ENCODE data around the gene PIGM.

The PIGM gene

GRCh38 chr1:160028426-160028825 lies 3.4 kb downstream of the PIGM start:
- H3K79me2 ChIP-seq (ENCODE audit: insufficient read depth, low read length), result no peaks in the 10 kb centered on the region
- no peak overlapping the region for H3K4me2 ChIP-seq (ENCODE audit: low read depth, low read length, poor library complexity, severe bottlenecking)
- H3K9me2 ChIP-seq (replicated peaks; ENCODE audit: insufficient read depth, low read length), result no peaks in the 10 kb centered on the region
- TF ChIP-seq CTCF (IDR thresholded peaks at IDR 0.05; ENCODE audit: insufficient read depth, low read length, poor library complexity, severe bottlenecking) (no peak), EZH2phosphoT487 (conservative IDR thresholded peaks at IDR 0.05; ENCODE audit: low read length) (no peak)
- no peak overlapping the region for H2AFZ ChIP-seq (ENCODE audit: low read depth, low read length, severe bottlenecking)
- no peaks in the 10 kb centered on the region for H3K36me3 ChIP-seq (ENCODE audit: low read length)
- 0 out of 2 replicates have a peak, but pooled peaks cover 3% of the 10 kb centered on the region for H3F3A ChIP-seq (ENCODE audit: insufficient read depth)
- H4K20me1 ChIP-seq (ENCODE audit: low read depth, low read length), result no peaks in the 10 kb centered on the region
- H3K27me3 ChIP-seq (ENCODE audit: low read length), result no peaks in the 10 kb centered on the region
- no peak overlapping the region for H3K27ac ChIP-seq (ENCODE audit: low read depth, low read length)
- H3K9me3 ChIP-seq (ENCODE audit: insufficient read depth, low read length), result no peaks in the 10 kb centered on the region
- no peak overlapping the region for H3K4me3 ChIP-seq (ENCODE audit: insufficient read depth, low read length, poor library complexity, severe bottlenecking)
- H3K9ac ChIP-seq (ENCODE audit: low read length), result no peak overlapping the region

- H3K27me3 ChIP-seq (ENCODE audit: low read length), result no peaks in the 10 kb centered on the region
- H2AFZ ChIP-seq (ENCODE audit: low read depth, low read length, severe bottlenecking), result no peak overlapping the region
- H3K9ac ChIP-seq (ENCODE audit: low read length), result no peak overlapping the region
Observed at GRCh38 chr1:160025314-160025713, 6.5 kb downstream of the PIGM start.

GRCh38 chr1:160024195-160024905 lies 7.4 kb downstream of the PIGM start:
- Histone ChIP-seq H3K79me2 (ENCODE audit: insufficient read depth, low read length) (no peaks in the 10 kb centered on the region), H3K9me2 (replicated peaks; ENCODE audit: insufficient read depth, low read length) (no peaks in the 10 kb centered on the region), H3K9me3 (ENCODE audit: insufficient read depth, low read length) (no peaks in the 10 kb centered on the region), H3K4me3 (ENCODE audit: insufficient read depth, low read length, poor library complexity, severe bottlenecking) (no peak overlapping the region), H4K20me1 (ENCODE audit: low read depth, low read length) (no peaks in the 10 kb centered on the region), H3K27me3 (ENCODE audit: low read length) (no peaks in the 10 kb centered on the region), H3F3A (ENCODE audit: insufficient read depth) (0 out of 2 replicates have a peak, but pooled peaks cover 3% of the 10 kb centered on the region), H3K9ac (ENCODE audit: low read length) (no peak overlapping the region), H3K27ac (ENCODE audit: low read depth, low read length) (no peak overlapping the region), H3K36me3 (ENCODE audit: low read length) (no peaks in the 10 kb centered on the region), H2AFZ (ENCODE audit: low read depth, low read length, severe bottlenecking) (no peak overlapping the region), H3K4me2 (ENCODE audit: low read depth, low read length, poor library complexity, severe bottlenecking) (no peak overlapping the region)
- TF ChIP-seq CTCF (IDR thresholded peaks at IDR 0.05; ENCODE audit: insufficient read depth, low read length, poor library complexity, severe bottlenecking) (no peak), EZH2phosphoT487 (conservative IDR thresholded peaks at IDR 0.05; ENCODE audit: low read length) (no peak)

More at GRCh38 chr1:160025314-160025713, 6.5 kb downstream of the PIGM start:
- 0 out of 2 replicates have a peak, but pooled peaks cover 3% of the 10 kb centered on the region for H3F3A ChIP-seq (ENCODE audit: insufficient read depth)
- no peak for TF ChIP-seq CTCF (IDR thresholded peaks at IDR 0.05; ENCODE audit: insufficient read depth, low read length, poor library complexity, severe bottlenecking)
- no peak for TF ChIP-seq EZH2phosphoT487 (conservative IDR thresholded peaks at IDR 0.05; ENCODE audit: low read length)
- H3K4me3 ChIP-seq (ENCODE audit: insufficient read depth, low read length, poor library complexity, severe bottlenecking), result no peak overlapping the region
- H3K9me2 ChIP-seq (replicated peaks; ENCODE audit: insufficient read depth, low read length), result no peaks in the 10 kb centered on the region
- H4K20me1 ChIP-seq (ENCODE audit: low read depth, low read length), result no peaks in the 10 kb centered on the region
- H3K79me2 ChIP-seq (ENCODE audit: insufficient read depth, low read length), result no peaks in the 10 kb centered on the region
- no peak overlapping the region for H3K4me2 ChIP-seq (ENCODE audit: low read depth, low read length, poor library complexity, severe bottlenecking)
- H3K36me3 ChIP-seq (ENCODE audit: low read length), result no peaks in the 10 kb centered on the region
- H3K27ac ChIP-seq (ENCODE audit: low read depth, low read length), result no peak overlapping the region
- no peaks in the 10 kb centered on the region for H3K9me3 ChIP-seq (ENCODE audit: insufficient read depth, low read length)
